LoVo (cell line): ENCODE measurements around the gene ZNF598.
"Not testable (repeated sequence)": the region's sequence is repeated elsewhere in the genome, so short reads cannot be mapped to it uniquely, and the experiment has no call there.

Experiments used
- DNase-seq: peaks from one replicate; pipeline ENCODE4 v3.0.0-alpha.2; 2016; ENCODE audit warnings: low spot score

ZNF598 gene

DNA sequence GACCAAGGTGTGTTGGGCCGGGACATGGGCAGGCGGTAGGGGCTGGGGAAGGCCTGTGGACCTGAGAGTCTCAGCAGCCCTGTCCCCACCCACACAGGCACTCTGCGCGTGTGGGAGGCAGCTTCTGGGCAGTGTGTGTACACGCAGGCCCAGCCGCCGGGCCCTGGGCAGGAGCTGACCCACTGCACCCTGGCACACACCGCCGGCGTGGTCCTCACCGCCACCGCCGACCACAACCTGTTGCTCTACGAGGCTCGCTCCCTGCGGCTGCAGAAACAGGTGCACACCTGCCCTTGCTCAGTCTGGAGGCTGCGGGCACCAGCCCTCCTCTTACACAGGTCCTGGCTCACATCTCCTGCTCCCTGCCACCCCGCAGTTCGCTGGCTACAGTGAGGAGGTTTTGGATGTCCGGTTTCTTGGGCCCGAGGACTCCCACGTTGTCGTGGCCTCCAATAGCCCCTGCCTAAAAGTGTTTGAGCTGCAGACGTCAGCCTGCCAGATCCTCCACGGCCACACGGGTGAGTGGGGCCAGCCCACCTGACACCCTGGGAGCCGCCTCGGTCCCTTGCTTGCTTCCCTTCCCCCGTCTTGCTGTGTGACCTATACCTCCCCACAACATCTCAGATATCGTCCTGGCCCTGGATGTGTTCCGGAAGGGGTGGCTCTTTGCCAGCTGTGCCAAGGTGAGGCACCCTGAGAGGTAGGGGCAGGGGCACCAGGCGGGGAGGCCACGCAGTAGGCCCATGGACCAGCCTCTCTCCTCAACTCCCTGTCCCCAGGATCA is 34.0 kb downstream of the ZNF598 start:
- no peak for DNase-seq

DNA sequence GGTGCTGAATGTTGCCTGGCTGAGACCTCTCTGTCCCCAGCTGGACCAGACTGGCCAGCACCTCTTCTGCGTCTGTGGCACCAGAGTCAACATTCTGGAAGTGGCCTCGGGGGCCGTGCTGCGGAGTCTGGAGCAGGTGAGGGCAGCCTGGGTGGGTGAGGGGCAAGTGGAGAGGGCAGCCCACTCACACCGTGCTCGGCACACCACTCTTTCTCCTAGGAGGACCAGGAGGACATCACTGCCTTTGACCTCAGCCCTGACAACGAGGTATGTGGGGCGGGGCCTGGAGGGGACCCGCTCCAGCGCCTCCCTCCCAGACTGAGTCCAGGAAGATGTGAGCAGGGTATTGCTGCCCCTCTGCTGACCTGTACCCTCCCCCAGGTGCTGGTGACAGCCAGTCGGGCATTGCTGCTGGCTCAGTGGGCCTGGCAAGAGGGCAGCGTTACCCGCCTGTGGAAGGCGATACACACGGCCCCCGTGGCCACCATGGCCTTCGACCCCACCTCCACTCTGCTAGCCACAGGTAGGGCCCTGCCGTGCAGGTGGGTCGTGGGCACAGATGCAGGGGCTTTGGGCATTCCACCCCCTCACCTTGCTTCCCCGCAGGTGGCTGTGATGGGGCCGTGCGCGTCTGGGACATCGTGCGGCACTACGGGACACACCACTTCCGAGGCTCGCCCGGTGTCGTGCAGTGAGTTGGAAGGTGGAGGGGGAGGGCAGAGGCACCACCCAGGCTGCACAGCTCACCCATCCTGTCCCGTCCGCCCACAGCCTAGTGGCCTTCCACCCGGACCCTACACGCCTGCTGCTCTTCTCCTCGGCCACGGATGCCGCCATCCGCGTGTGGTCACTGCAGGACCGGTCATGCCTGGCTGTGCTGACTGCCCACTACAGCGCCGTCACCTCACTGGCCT is 35.2 kb downstream of the ZNF598 start:
- no peak for DNase-seq

DNA sequence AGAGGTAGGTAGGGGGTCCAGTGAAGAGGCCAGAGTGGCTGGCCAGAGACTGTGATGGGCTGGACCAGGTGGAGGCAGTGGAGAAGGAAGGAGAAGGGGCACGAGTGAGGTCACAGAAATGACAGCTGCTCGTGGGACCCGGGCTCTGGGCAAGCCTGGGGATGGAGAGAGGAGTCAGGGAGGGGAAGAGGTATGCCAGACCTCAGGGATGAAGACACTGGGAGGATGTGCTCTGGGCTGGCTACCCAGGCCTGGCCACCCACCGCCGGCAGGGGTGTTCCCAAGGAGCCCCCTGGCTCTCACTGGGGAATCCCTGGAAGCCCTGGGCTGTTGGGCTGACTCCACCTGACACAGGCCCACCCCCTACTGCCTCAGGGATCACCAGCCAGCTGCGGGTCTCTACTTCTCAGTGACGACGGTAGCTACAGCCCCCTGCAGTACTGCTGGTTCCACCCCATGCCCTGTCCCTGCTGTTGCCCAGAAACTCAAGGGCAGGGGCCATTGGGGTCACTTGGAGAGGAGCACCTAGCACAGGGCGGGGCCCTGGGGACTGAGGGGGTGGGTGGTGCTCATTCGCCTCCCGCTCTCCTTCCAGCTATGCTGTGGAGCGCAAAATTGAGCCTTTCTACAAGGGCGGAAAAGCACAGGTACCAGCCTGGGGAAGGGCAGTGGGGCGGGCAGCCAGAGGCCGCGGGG is 36.0 kb downstream of the ZNF598 start:
- no peak for DNase-seq

DNA sequence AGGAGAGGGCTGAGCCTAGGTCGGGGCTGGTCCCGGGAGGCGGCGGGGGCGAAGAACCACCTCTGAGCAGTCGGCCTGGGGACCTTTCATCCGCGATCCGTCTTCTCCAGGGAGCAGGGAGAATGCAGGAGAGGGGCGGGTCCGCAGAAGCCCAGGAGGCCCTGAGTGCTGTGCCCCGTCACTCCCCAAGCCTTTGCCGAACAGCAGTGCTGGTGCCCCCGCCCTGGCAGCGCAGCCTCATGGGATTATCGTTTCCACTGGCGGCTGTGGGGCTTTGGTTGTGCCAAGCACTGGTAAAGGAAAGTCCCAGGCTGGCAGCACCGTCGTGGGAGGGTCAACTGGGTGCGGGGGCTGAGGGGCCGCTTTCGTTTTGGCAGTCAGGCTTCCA is 37.1 kb downstream of the ZNF598 start:
- DNase-seq = no peak

DNA sequence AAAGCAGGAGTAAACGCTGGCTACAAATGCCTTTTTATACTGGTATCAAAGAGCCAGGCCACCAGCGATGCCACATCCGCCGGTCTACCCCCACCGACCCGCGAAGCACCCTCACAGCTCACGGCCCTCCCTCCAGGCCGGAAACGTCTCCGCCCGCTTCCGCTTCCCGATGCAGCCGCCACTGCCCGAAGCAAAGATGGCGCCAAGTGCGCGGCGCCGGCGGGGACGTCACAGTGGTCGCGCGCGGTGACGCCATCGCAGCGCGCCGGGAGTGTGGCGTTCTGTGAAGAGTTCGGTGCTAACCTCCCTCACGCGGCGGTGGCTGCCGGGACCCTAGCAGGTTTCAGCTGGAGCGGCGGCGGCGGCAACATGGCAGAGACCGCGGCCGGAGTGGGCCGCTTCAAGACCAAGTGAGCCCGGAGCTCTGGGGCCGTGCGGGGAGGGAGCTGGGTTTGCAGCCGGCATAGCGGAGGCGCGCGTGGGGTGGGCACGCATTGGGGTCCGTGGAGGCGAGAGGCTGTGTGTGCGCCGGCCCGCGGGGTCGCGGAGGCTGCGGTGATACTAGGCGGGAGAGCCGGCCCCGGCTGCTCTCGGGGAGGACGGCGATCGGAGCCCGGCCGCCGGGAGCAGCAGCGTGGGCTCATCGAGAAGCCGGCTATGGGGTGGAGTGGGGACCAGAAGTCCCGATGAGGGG is 37.7 kb downstream of the ZNF598 start, which contains the start of gene TBL3:
Gene TBL3 (plus strand): TSS at position 258 of the 694 bp plus-strand sequence. CDS start 112 bp downstream, at position 370.
- DNase-seq = peak; percentile 94

DNA sequence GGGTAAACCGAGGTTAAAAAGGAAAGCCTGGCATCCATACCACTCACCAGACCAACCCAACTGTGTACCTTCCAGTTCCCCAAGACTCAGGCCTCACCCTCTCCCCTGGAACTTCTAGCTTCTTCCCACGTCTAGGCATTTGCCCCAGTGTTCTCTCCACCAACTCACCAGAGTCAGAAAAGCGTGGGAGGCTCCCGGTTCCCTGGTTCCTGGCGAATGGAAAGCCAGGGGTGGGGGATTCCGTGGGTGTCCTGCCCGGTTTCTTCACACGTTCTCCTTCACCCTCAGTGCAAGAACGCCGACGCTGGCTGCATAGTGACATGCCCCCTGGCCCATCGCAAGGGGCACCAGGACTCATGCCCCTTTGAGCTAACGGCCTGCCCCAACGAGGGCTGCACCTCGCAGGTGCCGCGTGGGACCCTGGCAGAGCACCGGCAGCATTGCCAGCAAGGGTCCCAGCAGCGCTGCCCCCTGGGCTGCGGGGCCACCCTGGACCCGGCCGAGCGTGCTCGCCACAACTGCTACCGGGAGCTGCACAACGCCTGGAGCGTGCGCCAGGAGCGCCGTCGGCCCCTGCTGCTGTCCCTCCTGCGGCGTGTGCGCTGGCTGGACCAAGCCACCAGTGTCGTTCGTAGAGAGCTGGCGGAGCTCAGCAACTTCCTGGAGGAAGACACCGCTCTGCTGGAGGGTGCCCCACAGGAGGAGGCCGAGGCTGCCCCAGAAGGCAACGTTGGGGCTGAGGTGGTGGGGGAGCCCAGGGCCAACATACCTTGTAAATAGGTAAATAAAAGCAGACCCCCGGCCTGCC is 41.3 kb downstream of the ZNF598 start:
- DNase-seq = no peak

DNA sequence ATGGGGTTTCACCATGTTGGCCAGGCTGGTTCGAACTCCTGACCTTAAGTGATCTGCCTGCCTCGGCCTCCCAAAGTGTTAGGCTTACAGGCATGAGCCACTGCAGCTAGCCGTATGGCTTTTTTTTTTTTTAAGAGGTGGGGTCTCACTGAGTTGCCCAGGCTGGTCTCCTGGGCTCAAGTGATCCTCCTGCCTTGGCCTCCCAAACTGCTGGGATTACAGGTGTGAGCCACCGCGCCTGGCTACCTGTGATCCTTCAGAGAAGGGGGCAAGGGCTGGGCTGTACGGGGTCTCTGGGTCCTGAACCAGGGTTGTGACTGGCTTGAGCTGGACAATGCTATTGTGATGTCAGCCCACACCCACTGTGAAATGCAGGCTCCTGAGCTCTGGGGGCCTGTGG is 43.2 kb downstream of the ZNF598 start, which contains the start of gene RNF151:
Gene RNF151 (plus strand): TSS at position 397 of the 400 bp plus-strand sequence. CDS start 26 bp downstream, outside the sequence.
- DNase-seq = no peak

DNA sequence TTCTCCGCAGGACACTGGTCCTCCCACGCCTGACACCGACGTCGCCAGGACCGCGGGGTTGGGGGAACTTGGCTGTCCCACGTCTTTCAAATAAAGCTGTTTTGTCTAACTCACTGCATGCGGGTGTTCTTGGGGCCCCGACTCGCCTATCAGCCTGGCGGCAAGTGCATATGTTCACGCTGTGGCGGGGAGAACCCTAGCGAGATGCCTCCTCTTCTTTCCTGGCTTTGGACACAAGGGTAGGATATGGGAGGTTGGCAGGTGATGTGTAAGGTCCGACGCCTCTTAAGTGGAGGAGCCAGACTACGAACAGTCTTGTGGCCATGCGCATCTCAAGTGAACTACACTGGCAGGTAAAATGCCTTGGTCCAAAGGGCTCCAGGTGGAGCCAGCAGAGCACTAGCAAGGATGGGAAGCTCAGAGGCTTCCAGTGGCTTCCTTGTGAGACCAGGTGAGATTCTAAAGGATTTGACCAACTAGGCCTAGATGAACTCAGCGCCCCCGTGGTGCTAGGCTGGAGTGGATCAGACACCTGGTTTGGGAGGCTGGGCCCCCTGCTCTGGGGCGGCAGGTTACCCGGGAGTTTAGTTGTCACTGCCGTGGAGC is 44.1 kb downstream of the ZNF598 start:
- DNase-seq = no peak

DNA sequence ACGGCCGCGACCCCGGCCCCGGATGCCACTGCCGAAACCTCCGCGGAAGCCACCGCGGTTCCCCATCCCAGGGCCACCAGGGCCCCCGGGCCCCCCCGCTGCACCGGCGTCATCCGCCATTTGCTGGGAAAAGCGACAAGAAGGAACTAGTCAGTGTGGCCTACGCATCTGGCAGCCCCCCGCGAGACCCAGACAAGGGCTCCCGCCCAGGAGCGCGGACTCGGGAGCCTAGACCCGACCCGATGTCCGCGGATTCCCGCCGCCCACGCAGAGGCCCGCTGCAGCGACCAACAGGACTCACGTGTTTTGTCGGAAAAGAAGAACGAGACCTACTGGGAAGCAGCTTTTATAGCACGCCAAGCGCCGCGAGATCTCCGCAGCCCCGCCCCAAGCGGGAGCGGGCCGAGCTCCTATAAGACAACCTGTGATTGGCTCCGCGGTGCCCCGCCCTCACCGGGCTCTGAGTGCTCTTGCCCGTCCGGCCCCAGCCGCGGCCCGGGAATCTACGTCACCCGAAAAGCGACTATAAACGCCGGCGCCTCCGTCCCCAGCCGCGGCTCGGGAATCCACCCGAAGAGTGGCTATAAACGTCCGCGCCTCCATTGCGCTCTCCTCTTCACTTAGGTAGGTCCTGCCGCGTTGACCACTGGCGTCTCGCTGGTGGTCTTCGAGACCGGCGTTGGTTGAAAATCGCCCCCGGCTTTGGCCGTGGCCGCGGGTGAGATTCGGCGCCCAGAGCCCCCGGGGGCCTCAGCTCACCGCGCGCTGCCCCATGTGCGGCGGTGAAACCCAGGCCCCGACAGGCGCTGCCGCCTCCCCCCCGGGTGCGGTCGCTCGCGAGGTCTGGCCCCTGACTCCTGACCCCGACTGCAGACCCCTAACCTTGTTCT is 44.9 kb downstream of the ZNF598 start, which contains the start of gene RPS2:
Gene RPS2 (minus strand): TSS at position 321 of the 890 bp plus-strand sequence. CDS start 201 bp downstream, at position 120.
- peak; percentile 99 for DNase-seq

DNA sequence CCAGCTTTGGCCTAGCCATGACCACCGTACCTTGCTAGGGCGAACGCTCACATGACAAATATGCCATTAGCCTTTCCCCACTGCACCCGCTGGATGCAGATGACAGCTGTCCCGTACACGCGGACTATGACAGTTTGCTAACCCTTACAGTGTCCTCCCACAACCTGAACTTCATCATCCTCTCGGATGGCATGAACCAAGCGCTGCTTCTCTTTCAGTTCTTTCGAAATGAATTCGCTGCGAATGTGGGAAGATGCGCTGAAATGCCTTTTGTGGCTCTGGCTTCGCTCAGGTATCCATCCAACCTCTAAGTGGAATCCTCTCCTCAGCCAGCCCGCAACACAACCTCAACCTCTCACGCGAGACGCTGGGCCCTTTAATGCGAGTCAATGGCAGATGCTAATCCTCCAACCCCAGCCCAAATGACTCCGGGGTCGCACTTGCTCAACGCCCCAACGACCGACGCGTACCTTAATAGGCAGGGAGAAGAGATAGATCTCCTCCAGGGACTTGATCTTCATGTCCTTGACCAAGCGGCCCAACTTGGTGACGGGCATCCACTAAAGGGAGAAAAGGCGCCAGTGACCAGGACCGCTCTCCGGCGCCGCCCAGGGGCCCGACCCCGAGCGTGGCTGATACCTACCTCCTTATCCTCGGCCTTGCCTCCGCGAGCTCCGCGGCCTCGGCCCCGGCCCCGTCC is 45.7 kb downstream of the ZNF598 start:
- peak; percentile 16 for DNase-seq

DNA sequence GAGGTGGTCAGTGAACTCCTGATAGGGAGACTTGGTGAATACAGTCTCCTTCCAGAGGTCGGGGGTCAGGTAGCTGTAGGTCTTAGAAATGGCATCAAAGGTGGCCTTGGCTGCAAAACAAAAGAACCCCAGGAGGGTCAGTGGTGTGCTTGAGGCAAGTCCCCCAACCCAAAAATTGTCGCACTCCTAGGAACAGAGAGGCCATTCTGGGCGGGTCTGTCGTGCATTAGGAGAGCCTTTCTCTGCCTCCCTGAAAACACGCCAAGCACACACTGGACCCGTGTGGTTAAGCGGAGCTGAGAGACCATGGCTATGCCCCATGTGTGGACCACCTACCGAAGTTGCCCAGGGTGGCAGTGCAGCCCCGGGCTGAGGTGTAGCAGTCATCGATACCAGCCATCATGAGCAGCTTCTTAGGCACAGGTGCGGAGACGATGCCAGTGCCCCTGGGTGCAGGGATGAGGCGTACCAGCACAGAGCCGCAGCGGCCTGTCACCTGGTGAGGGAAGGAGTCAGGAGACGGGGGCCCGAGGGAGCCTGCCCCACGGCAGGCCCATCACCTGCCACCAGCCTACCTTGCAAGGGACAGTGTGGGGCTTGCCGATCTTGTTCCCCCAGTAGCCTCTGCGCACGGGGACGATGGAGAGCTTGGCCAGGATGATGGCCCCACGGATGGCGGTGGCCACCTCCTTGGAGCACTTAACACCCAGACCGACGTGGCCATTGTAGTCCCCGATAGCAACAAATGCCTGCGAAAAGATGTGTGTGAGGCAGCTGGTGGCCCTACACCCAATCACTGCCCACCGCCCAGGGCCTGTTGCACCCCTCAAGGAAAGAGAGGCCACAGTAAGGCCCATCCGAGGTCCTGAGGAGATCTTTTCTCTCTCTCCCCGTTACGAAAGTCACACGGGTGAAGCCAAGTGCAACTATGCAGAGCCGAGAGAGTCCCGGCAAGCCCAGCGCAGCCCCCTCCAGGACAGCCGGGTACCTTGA is 47.2 kb downstream of the ZNF598 start:
- not testable (repeated sequence) for DNase-seq

DNA sequence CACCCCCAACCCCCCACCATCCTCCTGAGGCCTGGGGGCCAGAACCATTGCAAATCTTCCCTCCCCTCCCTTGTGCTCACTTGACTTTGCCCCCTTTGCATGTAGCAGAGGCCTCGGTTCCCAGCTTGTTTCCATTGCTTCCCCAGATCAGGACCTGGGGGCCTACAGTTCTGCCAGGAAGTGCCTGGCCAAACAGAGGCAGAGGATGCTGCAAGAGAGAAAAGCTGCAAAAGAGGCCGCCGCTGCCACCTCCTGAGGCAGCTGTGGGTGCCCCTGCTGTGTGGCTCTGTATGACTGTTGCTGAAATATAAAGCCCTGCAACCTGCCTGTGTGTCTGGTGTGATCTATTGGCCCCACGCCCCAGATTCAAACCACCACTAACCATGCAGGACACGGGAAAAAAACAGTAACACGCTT is 48.0 kb downstream of the ZNF598 start:
- peak; percentile 34 for DNase-seq

DNA sequence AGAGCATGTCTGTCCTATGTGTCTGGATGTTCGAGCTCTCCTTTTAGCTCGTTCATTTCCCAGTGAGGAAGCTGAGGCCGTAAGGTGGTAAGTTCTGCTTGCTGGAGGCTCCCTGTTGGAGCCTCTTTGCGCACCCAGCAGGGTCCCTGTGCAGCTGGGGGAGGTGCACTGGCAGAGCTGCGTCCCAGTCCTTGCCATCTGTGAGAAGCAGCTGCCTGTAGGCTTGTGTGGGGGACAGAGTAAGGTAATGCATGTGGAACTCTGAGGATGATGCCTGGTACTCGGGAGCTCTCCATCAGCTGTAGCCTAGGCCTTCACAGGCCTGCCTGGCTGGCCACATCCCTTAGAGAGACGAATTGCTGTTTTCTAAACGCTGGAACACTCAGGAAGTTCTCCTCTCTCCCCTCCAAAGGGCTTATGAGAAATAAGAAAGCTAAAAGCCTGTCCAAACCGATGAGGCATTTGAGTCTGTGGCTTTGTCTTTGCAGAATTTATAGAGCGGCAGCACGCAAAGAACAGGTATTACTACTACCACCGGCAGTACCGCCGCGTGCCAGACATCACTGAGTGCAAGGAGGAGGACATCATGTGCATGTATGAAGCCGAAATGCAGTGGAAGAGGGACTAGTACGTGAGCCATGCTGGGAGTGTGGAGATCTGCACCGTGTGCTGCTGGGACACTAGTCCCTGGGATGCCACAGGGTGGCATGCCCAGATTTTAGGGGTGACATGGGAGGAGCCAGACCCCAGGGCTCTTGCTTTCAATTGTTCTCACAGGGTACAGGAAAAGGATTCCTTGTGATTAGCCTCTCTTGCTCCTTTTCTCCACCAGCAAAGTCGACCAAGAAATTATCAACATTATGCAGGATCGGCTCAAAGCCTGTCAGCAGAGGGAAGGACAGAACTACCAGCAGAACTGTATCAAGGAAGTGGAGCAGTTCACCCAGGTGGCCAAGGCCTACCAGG is 48.7 kb downstream of the ZNF598 start:
- DNase-seq = peak; percentile 53

DNA sequence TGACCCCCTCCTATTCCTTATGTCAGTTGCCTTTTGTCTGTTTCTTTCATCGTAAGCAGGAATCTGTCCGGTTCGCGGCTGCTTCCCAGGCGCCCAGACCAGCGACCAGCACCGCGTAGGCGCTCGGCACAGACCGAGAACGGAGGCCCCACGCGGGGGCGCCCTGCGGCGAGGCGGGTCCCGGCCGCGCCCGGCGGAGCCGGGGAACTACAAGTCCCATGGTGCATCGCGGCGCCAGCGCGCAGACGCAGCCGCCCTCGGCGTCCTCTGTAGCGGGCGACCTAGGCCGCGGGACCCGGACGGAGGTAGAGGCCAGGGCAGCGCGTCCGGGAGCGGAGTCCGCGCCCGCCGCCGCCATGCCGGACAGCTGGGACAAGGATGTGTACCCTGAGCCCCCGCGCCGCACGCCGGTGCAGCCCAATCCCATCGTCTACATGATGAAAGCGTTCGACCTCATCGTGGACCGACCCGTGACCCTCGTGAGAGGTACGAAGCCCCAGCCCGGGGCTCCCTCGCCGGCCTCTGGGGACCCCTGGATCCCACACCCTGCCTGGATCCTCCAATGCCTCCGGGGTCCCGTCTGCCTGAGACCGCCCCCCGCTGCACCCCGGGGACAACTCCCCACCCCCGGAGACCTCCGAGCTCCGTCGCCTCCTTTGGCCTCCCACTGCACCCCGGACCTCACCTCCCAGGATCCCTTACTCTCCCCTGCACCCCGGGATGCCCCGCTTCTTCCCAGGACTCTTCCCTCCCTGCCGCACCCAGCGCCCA is 50.2 kb downstream of the ZNF598 start, which contains the start of gene NDUFB10:
Gene NDUFB10 (plus strand): TSS at position 270 of the 771 bp plus-strand sequence. CDS start 87 bp downstream, at position 357.
- peak; percentile 94 for DNase-seq

DNA sequence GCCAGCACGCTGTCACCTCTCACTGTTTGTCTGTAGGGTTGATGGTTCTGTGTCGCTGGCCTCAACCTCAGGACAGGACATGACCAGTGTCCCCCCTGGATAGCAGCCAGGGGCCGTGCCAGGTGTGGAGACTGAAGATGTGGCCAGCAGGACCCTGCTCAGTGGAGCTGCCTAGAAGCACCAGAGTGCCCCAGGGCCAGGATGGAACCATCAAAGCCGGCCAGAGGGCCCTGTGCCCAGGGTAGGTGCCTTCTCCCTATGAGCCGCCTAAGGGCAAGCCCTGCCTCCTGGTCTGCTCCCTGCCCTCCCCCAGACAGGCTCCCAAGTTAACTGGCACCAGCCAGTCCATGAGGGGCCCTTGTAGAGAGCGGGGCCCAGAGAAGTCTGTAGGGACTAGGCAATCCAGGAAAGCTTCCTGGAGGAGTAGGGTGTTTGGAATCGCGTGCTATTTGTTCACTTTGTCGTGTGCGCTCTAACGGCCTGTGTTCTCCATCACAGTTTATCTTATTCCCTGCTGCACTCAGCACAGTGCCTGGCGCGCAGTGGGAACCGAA is 50.8 kb downstream of the ZNF598 start:
- no peak for DNase-seq
